Dermis microvascular lymphatic vessel endothelial cell (primary cell): ENCODE measurements around the gene SNTA1. TPM values are rescaled to one million over a fixed set of nuclear protein-coding genes. Genes with fewer than 3 reads are reported as not detected.
A peak's percentile ranks its signal among the peaks of the same experiment; 100 is the strongest.
"Not testable (repeated sequence)": the region's sequence is repeated elsewhere in the genome, so short reads cannot be mapped to it uniquely, and the experiment has no call there.

ENCODE experiments used
- DNase-seq, 2 donors: peaks; one replicate each; pipeline versions ENCODE4 v3.0.0 to v3.0.0-alpha.2; 2010; ENCODE audit warnings: low read depth in 2 of 2
- total RNA-seq: library from RNA; depleted of rRNA; stranded (reverse); fragments of >200 nt; gene quantifications from 2 replicates; pipeline ENCODE4 v1.2.1, GENCODE V29; 2014

Gene SNTA1
- total RNA-seq, 1 donor from 2014 or later: 6.2 TPM

GRCh38 chr20:33431797-33432381, 11.7 kb downstream of the SNTA1 start:
- DNase-seq: no peak

DNA sequence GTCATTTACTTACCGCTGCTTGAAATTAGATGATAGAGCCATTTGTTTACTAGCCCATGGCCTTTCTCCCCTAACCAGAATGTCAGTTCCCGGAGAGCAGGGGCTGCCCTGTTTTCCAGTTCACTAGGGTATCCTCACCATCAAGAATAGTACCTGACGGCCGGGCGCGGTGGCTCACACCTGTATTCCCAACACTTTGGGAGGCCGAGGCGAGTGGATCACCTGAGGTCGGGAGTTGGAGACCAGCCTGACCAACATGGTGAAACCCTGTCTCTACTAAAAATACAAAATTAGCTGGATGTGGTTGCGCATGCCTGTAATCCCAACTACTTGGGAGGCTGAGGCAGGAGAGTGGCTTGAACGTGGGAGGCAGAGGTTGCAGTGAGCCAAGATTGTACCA, 19.7 kb downstream of the SNTA1 start:
- DNase-seq: not testable (repeated sequence)

- DNase-seq: peak in 1 of 2 donors; percentile 22
Measured at GRCh38 chr20:33423141-33423834, 20.3 kb downstream of the SNTA1 start.

DNA sequence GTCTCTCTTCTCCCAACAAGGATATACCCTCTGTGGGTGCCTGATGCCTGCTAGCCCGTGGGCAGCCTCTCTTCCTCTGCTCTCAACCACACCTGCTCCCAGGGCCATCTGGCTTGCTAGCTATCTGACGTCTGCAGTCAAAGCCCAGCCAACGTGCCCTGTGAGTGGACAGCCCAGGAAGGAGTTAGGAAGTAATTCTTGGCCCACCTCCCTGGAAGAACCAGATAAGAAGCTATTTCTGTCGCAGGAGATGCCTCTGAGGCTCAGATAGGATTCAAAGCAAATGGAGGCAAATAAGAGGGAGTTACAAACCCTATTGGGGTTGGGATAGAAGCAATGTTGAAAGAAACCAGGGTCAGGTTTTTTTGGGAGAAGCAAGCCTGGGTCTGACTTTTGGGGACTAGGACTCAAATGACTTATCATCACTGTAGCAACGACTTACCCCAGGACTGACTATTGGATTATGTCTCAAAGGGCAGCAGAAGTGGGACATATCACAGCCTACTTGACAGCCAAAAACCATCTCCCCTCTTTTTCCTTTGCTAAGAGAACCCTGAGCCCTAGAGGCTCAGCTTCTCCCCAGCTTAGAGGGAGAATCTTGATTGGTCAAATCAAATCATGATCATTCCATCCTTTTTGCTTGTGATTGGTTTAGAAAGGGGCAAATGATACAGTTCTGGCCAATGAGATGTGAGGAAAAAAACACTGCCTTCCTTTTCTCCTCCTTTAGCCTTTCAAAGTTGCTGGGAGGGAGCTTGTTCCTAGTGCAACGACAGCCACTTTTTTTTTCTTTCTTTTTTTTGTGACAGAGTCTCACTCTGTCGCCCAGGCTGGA, 24.2 kb downstream of the SNTA1 start:
- DNase-seq: no peak

DNA sequence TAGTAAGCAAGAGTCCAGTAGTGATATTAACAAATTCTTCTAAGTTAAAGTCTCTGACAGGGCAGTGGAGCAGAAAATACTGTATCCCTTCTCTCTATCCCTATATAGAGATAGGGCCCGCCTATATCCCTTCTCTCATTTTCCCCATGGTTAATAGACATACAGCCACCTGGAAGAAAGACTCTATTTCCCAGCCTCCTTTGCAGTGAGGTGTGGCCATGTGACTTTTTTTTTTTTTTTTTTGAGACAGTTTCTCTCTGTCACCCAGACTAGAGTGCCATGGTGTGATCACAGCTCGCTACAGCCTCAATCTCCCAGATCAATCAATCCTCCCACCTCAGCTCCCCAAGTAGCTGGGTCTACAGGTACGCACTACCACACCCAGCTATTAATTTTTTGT, 25.5 kb downstream of the SNTA1 start:
- no peak for DNase-seq

- peak in 1 of 2 donors; percentile 32 for DNase-seq
Measured at GRCh38 chr20:33415948-33416347, 27.6 kb downstream of the SNTA1 start.

DNA sequence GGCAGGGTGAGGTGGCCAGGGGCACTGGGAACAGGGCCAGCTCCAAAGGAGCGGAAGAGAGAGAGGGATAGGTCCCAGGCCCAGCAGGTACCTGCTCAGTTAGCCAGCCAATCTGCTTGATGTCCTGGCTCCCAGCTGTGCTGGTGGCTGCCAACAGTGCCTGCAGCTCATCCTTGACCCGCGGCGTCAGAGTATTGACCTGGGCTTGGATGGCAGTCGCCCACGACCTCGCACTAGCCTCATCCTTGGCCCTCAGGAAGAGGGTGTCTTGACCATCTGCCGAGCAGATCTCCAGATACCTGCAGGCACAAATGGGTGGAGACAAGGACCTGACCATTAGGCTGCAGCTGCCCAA, 31.1 kb downstream of the SNTA1 start:
- DNase-seq: no peak

- DNase-seq: no peak
Measured at GRCh38 chr20:33411711-33412483, 31.7 kb downstream of the SNTA1 start.

DNA sequence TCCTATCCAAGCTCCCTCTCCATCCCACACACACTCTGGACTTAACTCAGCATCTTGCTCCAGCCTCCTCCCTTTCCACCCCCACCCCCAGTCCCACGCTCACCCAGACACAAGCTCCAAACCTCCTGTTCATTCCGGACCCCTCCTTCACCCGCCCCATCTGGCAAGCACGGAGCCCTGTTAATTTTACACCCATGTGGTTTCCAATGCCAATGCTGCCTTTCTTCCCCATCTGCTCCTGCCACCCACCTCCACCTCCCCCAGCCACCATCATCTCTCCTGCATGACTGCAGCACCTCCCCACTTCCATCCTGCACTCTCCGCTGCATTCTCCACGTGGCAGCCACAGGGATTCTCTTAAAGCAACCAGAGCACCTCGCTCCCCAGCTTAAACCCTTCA, 32.3 kb downstream of the SNTA1 start:
- no peak for DNase-seq

DNA sequence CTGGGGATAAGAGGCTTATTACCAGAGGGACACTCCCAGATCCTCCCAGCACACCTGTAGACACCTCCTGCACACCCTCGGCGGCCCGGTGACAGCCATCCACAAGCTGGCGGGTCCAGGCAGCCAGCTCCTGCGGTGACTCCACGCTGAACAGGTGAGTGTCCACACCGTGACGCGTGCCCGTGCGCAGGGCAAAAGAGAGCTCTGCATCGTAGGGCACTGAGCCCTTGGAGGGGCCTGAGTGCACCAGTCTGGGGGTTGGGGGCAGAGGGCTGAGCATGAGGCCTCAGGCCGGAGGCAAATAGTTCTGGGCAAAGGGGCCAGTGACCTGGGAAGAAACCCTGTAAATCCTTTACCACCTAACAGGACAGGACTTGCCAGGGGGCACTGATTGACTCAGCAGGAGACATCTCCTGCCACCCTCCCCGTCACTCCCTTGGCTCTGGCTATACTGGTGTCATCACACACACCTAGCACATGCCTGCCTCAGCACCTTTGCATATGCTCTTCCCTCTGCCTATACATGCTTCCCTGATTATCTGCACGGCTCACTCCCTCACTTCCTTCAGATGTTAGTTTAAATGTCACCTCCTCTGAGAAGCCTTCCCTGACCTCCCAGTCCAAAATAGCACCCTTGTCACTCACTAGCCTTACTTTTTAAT, 33.4 kb downstream of the SNTA1 start:
- DNase-seq: no peak

DNA sequence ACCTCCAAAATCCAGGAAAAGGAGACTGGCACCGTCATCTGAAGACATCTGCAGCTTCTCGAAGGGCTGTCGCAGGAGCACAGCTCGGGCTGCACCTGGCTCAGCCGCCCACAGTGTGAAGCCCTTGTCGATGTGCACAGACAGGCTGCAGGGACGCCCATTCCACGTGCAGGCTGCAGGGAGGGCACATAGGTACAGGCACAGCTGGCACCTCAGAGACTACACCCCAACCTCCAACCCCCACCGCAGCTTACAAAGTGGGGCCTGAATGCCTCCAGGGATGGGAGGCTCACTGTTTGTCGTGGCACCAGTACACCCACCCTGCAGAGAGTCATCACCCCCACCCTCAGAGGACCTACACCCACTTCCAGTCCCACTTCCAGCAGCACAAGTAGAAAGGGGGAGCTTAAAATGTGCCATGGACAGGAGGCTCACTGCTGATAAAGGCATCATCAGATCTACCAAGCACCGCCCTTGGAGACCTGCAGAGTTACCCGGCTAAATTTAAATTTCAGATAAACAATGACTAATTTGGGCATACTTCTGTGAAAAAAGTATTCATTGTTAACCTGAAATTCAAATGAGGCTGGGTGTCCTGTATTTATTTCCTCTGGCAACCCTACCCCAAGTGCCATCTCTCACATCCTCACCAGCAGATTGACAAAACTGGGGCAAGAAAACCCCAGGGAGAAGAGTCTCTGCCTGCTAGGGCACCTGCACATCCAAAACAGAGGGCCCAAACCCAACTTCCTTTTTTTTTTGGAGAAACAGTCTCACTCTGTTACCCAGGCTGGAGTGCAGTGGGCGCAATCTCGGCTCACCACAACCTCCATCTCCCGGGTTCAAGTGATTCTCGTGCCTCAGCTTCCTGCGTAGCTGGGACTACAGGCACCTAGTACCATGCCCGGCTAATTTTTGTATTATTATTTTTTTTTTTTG, 34.6 kb downstream of the SNTA1 start:
- no peak for DNase-seq

DNA sequence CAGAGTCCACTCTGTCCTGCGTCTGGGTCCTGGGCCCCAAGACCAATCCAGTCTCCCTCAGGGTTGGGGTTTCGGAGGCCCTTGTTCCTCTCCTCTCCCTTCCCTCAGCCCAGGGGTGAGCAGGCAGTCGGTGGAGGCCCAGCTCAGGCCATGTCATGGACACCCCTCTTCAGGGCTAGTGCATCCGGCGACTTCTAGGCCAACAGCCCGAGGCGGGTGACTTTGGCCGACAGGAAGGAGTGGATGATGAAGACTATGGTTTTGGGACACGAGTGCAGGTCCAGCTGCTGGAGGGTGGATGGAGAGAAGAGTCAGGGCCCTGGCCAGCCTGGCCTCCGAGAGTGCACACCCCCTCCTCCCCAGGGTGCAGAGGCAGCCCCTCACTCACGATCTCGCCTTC, 35.2 kb downstream of the SNTA1 start:
- no peak for DNase-seq

DNA sequence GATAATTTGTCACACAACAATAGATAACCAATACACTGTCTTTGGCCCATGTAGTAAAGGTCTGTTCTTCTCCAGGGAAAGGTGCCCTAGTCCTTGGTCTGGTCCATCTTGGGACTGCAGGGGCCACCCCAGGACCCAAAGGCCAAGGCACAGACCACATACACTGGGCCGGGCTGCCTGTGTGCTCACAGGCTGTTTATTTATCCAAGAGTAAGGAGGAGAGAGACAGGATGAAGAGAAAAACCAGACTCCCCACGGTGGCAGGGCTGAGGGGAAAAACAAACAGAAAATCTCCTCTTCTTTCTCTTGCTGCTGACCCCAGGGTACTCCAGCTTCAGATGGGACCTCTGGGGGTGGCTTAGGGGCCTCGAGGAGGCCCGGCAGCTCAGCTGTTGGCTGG, 35.8 kb downstream of the SNTA1 start:
- no peak for DNase-seq

DNA sequence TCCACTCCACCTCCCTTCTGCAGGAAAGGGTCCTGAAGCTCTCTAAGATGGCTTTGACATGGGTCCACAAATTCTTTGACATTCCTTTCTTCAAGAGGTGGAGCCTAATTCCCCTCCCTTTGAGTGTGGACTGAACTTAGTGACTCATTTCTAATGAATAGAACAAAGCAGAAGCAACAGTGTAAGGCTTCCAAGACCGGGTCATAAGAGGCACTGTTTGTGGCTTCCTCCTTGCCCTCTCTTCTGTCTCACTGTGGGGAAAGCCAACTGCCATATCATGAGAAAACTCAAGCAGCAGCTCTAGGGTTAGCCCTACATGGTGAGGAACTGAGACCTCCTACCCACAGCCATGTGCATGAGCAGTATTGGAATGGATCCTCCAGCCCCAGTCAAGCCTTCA, 36.3 kb downstream of the SNTA1 start:
- DNase-seq: no peak

GRCh38 chr20:33404281-33404680, 39.3 kb downstream of the SNTA1 start:
- DNase-seq: no peak

- peak in 1 of 2 donors; percentile 19 for DNase-seq
Measured at GRCh38 chr20:33401921-33402369, 41.6 kb downstream of the SNTA1 start.

- peak; percentile 90 to 94 for DNase-seq
Measured at GRCh38 chr20:33401184-33401920, 42.2 kb downstream of the SNTA1 start, which contains the start of gene CDK5RAP1. TSS of gene CDK5RAP1 (minus strand) at chr20:33401519. CDS start at chr20:33397064, 4,455 bp downstream.

GRCh38 chr20:33400812-33401183, 42.8 kb downstream of the SNTA1 start:
- peak in 1 of 2 donors; percentile 44 for DNase-seq

GRCh38 chr20:33399924-33400323, 43.6 kb downstream of the SNTA1 start:
- no peak for DNase-seq
